K562 (cell line): Measurements from ENCODE around the gene TMEM120B. TPM values are rescaled to one million over a fixed set of nuclear protein-coding genes. Genes with fewer than 3 reads are reported as not detected.

Experiments used
- CHD4 ChIP-seq: fragments of 200-600 bp; sonication (generic); IDR thresholded peaks from 3 replicates; pipeline ENCODE4 v1.6.1; 2012; ENCODE audit warnings: low read depth, mild to moderate bottlenecking, mixed read lengths, low read length, inconsistent platforms; ENCODE audit not compliant: insufficient read depth, insufficient replicate concordance, poor library complexity, severe bottlenecking
- CTBP1 ChIP-seq: fragments of 450-650 bp; IDR thresholded peaks from 2 replicates; pipeline ENCODE4 v1.6.1; 2016; ENCODE audit warnings: borderline replicate concordance
- DPF2 ChIP-seq: fragments of 450-650 bp; IDR thresholded peaks from 2 replicates; pipeline ENCODE4 v1.6.1; 2016
- EGR1 ChIP-seq: fragments of 450-650 bp; conservative IDR thresholded peaks from 2 replicates; pipeline ENCODE4 v1.6.1; 2017; ENCODE audit warnings: mild to moderate bottlenecking
- EWSR1 ChIP-seq: fragments of 450-650 bp; IDR thresholded peaks from 2 replicates; pipeline ENCODE4 v1.6.1; 2018; ENCODE audit warnings: borderline replicate concordance, mild to moderate bottlenecking, low read depth, moderate library complexity; ENCODE audit not compliant: partially characterized antibody
- JUN ChIP-seq, 2 experiments: sonication (generic) in 1 of 2; formaldehyde crosslinking in 1 of 2; IDR thresholded peaks; 2 replicates each; pipeline versions ENCODE4 v1.6.1 to v1.8.0; 2012 to 2022; ENCODE audit warnings: borderline replicate concordance in 2 of 2, mild to moderate bottlenecking in 2 of 2, improper control_type of control experiment in 1 of 2, low read depth in 1 of 2, low read length in 1 of 2, missing genetic modification reagents in 1 of 2
- SIN3B ChIP-seq: fragments of 450-650 bp; IDR thresholded peaks from 2 replicates; pipeline ENCODE4 v1.6.1; 2017; ENCODE audit warnings: low read depth, mild to moderate bottlenecking, moderate library complexity
- ZNF263 ChIP-seq: sonication (generic); formaldehyde crosslinking; IDR thresholded peaks from 2 replicates; pipeline ENCODE4 v1.8.0; 2022; ENCODE audit warnings: mild to moderate bottlenecking, missing genetic modification reagents, borderline replicate concordance
- ZNF41 ChIP-seq: fragments of 250-450 bp; sonication (Bioruptor Pico); conservative IDR thresholded peaks from 2 replicates; pipeline ENCODE4 v1.4.0; 2020; ENCODE audit warnings: mild to moderate bottlenecking
- polyA plus RNA-seq, 8 experiments: library from polyadenylated mRNA; depleted of rRNA in 4 of 8; stranded (reverse) in 5 of 8; unstranded in 3 of 8; fragments of >200 nt; fragmentation: Nextera tagmentation in 2 of 8; fragmentation: Illumina TruSeq in 1 of 8; extraction: Ambion mirVana in 2 of 8; extraction: Trizol in 1 of 8; gene quantifications; 2 replicates each; pipeline versions ENCODE4 v1.2.1 to v1.2.3, GENCODE V29; 2011 to 2014; ENCODE audit warnings: inconsistent platforms in 1 of 8, missing spikeins in 1 of 8
- total RNA-seq, 7 experiments: library from RNA; depleted of rRNA in 6 of 7; stranded (reverse); fragments of >200 nt in 6 of 7; fragmentation: Illumina TruSeq in 2 of 7; extraction: Trizol in 2 of 7; gene quantifications; 2 replicates each; pipeline versions ENCODE4 v1.2.1 to v1.2.3, GENCODE V29; 2011 to 2021; ENCODE audit warnings: low replicate concordance in 1 of 7
- TF ChIP-seq, protein P1 (sequence below): sonication (generic); formaldehyde crosslinking; IDR thresholded peaks from 2 replicates; pipeline ENCODE4 v1.8.1; 2023; ENCODE audit warnings: mild to moderate bottlenecking, missing genetic modification reagents
- TF ChIP-seq, protein P2 (sequence below): fragments of 450-650 bp; IDR thresholded peaks from 2 replicates; pipeline ENCODE4 v1.6.1; 2016; ENCODE audit warnings: antibody characterized with exemption
- TF ChIP-seq, protein P3 (sequence below): sonication (generic); formaldehyde crosslinking; IDR thresholded peaks from 2 replicates; pipeline ENCODE4 v1.8.0; 2023; ENCODE audit warnings: mild to moderate bottlenecking, missing genetic modification reagents

The TMEM120B gene
- total and polyA plus RNA-seq, 9 of the 15 experiments (the other 6 are each of a cell fraction or from before 2014, with no cell fraction given), result 1.7 to 18.6 (median 7.4) TPM

DNA sequence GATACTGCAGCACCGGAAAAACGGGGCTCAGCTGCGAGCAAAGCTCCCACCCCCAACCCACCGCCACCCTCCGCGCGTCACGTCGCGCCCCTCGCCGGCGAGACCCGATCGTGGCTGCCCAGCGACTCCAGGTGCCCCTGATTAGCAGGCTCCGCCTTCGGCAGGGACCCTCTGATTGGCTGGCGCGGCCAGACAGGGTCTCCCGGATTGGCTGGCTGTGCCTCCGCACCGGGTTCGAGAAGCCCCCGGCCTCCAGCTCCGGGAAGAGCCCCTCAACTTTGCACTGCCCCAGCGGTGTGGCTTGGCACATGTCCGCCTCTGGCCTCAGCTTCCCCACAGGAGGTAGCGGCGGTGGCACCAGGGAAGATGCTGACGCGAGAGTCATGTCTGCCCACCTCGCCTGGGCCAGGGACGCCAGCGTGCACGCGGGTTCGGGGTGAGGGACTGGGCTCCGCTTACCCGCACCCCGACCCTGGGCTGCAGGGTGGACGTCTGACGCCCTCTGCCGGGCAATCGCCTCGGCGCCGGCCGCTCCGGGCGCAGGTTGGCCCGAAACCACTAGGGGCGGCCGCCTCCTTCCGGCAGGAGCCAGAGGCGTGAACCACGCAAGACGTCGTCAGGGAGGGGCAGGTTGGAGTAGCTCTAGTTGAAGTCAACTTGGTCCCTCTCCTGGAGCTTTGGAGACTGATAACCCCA lies 81.4 kb downstream of the TMEM120B start (continued):
- TF ChIP-seq SIN3B, result 0 out of 2 replicates have a peak, but pooled peaks have one; percentile 60
- TF ChIP-seq, protein P1, sequence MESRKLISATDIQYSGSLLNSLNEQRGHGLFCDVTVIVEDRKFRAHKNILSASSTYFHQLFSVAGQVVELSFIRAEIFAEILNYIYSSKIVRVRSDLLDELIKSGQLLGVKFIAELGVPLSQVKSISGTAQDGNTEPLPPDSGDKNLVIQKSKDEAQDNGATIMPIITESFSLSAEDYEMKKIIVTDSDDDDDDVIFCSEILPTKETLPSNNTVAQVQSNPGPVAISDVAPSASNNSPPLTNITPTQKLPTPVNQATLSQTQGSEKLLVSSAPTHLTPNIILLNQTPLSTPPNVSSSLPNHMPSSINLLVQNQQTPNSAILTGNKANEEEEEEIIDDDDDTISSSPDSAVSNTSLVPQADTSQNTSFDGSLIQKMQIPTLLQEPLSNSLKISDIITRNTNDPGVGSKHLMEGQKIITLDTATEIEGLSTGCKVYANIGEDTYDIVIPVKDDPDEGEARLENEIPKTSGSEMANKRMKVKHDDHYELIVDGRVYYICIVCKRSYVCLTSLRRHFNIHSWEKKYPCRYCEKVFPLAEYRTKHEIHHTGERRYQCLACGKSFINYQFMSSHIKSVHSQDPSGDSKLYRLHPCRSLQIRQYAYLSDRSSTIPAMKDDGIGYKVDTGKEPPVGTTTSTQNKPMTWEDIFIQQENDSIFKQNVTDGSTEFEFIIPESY (CRISPR knock-in tag), result peak; percentile 94
- TF ChIP-seq CTBP1, result peak; percentile 85
- TF ChIP-seq JUN (IDR thresholded peaks at IDR 0.05; ENCODE audit: borderline replicate concordance, low read depth, low read length), result peak; percentile 58; the same call in 1 of the 2 replicates
- peak; percentile 87; the same call in 1 of the 2 replicates for TF ChIP-seq JUN (CRISPR knock-in tag; IDR thresholded peaks at IDR 0.05; ENCODE audit: borderline replicate concordance)
- TF ChIP-seq EWSR1, result no peak
- TF ChIP-seq, protein P2, sequence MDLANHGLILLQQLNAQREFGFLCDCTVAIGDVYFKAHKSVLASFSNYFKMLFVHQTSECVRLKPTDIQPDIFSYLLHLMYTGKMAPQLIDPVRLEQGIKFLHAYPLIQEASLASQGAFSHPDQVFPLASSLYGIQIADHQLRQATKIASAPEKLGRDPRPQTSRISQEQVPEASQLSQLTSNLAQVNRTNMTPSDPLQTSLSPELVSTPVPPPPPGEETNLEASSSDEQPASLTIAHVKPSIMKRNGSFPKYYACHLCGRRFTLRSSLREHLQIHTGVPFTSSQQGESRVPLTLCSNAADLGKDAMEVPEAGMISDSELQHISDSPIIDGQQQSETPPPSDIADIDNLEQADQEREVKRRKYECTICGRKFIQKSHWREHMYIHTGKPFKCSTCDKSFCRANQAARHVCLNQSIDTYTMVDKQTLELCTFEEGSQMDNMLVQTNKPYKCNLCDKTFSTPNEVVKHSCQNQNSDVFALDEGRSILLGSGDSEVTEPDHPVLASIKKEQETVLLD, result peak; percentile 67; the same call in 1 of the 2 replicates
- 0 out of 2 replicates have a peak, but pooled peaks have one; percentile 31 for TF ChIP-seq EGR1
- TF ChIP-seq, protein P3, sequence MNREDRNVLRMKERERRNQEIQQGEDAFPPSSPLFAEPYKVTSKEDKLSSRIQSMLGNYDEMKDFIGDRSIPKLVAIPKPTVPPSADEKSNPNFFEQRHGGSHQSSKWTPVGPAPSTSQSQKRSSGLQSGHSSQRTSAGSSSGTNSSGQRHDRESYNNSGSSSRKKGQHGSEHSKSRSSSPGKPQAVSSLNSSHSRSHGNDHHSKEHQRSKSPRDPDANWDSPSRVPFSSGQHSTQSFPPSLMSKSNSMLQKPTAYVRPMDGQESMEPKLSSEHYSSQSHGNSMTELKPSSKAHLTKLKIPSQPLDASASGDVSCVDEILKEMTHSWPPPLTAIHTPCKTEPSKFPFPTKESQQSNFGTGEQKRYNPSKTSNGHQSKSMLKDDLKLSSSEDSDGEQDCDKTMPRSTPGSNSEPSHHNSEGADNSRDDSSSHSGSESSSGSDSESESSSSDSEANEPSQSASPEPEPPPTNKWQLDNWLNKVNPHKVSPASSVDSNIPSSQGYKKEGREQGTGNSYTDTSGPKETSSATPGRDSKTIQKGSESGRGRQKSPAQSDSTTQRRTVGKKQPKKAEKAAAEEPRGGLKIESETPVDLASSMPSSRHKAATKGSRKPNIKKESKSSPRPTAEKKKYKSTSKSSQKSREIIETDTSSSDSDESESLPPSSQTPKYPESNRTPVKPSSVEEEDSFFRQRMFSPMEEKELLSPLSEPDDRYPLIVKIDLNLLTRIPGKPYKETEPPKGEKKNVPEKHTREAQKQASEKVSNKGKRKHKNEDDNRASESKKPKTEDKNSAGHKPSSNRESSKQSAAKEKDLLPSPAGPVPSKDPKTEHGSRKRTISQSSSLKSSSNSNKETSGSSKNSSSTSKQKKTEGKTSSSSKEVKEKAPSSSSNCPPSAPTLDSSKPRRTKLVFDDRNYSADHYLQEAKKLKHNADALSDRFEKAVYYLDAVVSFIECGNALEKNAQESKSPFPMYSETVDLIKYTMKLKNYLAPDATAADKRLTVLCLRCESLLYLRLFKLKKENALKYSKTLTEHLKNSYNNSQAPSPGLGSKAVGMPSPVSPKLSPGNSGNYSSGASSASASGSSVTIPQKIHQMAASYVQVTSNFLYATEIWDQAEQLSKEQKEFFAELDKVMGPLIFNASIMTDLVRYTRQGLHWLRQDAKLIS (CRISPR knock-in tag), result peak; percentile 95; the same call in 1 of the 2 replicates
- TF ChIP-seq CHD4, result peak; percentile 54
- peak; percentile 68 for TF ChIP-seq ZNF263
- peak; percentile 24; the same call in 1 of the 2 replicates for TF ChIP-seq DPF2
- TF ChIP-seq ZNF41 (CRISPR knock-in tag), result no peak
